Measurements from ENCODE around the gene MAD1L1.
A peak's percentile ranks its signal among the peaks of the same experiment; 100 is the strongest.
"Not testable (repeated sequence)": the region's sequence is repeated elsewhere in the genome, so short reads cannot be mapped to it uniquely, and the experiment has no call there.

The MAD1L1 gene

GRCh38 chr7:1825897-1826741 lies 406.6 kb downstream of the MAD1L1 start:
- no peak overlapping the region for H3K4me3 Mint-ChIP-seq
- H3K4me1 Mint-ChIP-seq = no peaks in the 10 kb centered on the region
- H3K27ac Mint-ChIP-seq = no peak overlapping the region
- TF ChIP-seq, protein P1, sequence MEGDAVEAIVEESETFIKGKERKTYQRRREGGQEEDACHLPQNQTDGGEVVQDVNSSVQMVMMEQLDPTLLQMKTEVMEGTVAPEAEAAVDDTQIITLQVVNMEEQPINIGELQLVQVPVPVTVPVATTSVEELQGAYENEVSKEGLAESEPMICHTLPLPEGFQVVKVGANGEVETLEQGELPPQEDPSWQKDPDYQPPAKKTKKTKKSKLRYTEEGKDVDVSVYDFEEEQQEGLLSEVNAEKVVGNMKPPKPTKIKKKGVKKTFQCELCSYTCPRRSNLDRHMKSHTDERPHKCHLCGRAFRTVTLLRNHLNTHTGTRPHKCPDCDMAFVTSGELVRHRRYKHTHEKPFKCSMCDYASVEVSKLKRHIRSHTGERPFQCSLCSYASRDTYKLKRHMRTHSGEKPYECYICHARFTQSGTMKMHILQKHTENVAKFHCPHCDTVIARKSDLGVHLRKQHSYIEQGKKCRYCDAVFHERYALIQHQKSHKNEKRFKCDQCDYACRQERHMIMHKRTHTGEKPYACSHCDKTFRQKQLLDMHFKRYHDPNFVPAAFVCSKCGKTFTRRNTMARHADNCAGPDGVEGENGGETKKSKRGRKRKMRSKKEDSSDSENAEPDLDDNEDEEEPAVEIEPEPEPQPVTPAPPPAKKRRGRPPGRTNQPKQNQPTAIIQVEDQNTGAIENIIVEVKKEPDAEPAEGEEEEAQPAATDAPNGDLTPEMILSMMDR (IDR thresholded peaks at IDR 0.05) = no peak
- DNase-seq = no peak
- peaks cover 23% of the 10 kb centered on the region for H3K36me3 Mint-ChIP-seq (ENCODE audit: low read depth)
- no peaks in the 10 kb centered on the region for H3K27me3 Mint-ChIP-seq (ENCODE audit: low read depth, poor library complexity)
- H3K9me3 Mint-ChIP-seq = peaks cover 28% of the 10 kb centered on the region

GRCh38 chr7:1825647-1825896 lies 407.2 kb downstream of the MAD1L1 start:
- Mint-ChIP-seq H3K9me3 (peaks cover 22% of the 10 kb centered on the region), H3K36me3 (ENCODE audit: low read depth) (peaks cover 18% of the 10 kb centered on the region)
- not testable (repeated sequence) for H3K4me1 Mint-ChIP-seq; H3K4me3 Mint-ChIP-seq; DNase-seq; H3K27me3 Mint-ChIP-seq (ENCODE audit: low read depth, poor library complexity); H3K27ac Mint-ChIP-seq

DNA sequence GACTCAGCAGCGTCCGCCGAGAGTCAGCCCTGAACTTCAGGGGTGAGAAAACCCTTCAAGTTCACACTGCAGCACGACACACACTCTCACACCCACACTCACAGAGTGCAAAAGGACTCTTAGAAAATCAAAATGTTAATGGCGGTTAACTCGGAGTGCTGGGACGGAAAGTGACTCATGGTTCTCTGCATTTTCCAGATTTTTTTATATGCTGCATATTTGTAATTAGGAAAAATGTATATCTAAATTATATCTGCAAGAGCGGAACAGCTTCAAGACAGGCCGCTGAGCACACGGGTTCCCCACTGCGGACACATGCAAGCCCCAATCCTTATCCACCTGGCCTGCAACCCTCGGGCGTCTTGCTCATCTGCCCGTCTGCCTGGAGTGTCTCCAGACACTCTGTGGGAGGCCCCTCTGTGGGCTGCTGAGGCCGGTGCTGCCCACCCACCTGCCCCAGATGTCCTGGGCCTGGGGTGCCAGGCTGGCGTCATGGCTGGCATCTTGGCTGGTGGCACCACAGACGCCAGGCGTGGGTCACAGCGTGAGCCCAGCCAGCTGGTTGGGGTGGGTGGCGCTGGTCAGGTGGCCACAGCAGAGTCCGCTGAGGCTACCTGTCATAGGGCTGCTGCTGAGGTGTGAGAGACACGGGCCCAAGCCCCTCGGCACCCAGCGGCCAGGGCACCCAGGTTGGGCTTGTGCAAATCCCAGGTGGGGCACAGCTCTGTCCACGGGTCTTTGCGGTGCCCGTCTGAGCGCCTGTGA lies 407.7 kb downstream of the MAD1L1 start:
- Mint-ChIP-seq H3K9me3 (peaks cover 17% of the 10 kb centered on the region), H3K36me3 (ENCODE audit: low read depth) (peaks cover 15% of the 10 kb centered on the region)
- H3K4me1 Mint-ChIP-seq; H3K27ac Mint-ChIP-seq; H3K4me3 Mint-ChIP-seq; DNase-seq; H3K27me3 Mint-ChIP-seq (ENCODE audit: low read depth, poor library complexity): not testable (repeated sequence)

DNA sequence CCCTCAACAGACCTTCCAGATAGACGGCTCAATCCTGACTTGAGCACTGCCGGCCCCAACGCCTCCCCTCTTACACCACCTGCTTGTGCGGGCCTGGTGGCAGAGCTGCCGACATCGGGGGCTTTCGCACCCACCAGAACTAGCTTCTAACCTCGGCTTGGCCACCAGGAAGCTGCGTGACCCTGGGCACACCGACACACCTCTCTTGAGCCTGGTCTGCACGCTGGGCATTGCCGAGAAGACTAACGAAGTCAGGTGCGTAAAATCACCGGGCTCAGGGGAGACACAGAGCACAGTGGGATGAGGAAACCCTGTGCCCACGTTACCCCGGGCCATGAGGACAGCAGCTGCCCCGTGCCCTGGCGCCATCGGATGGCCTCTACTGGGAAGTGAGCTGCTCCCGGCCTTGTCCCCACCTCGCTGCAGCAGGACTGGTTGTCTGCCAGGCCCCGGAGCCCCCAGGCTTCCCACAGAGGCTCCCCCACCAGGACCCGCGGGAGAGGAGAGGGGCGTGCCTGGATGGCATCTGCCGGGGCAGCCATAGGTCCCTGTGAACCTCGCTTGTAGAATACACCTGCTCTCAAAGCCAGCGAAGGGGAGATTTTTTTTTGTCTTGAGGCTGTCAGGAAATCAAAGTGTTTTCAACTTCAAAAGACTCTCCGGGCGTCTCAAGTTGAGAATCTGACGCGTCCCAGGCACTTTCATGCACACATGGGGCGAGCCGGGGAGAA lies 408.4 kb downstream of the MAD1L1 start:
- not testable (repeated sequence) for H3K9me3 Mint-ChIP-seq; DNase-seq; H3K4me3 Mint-ChIP-seq; H3K4me1 Mint-ChIP-seq; H3K36me3 Mint-ChIP-seq (ENCODE audit: low read depth); H3K27me3 Mint-ChIP-seq (ENCODE audit: low read depth, poor library complexity); H3K27ac Mint-ChIP-seq

DNA sequence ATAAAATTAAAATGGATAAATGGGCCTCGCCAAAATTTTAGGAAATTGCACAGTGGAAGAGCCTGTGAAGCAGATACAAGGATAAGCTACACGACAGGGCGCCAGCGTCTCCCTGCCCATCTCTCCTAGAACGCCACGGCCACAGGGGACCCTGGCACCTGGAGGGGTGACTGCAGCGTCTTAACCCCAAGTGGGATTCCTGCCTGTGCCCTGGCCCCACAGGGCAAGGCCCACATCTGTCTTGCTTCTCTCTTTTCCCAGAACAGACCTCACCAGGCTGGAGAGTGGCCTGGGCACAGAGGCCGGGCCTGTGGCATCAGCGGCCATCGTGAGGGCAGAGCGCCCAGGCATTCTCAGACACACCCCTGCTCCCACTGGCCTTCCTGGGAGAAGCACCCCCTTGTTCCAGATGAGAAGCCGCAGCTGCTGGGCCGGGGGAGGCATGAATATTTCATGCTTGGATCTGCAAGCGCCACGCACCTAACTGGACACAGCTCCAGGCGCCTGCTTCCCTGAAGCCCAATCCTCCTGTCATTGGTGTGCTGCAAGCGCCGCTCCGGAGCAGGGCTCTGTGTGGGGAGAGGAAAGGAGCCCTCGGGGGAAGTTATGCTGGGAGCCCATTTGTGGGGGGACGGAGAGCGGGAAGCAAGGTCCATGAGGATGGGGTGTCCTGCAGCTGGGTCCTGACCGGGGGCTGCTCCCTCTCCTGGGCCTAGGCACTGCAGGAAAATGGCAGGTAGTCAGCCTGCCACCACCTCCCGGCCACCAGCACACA lies 409.2 kb downstream of the MAD1L1 start:
- Mint-ChIP-seq H3K36me3 (ENCODE audit: low read depth) (peaks cover 2% of the 10 kb centered on the region), H3K27ac (no peak overlapping the region), H3K4me3 (no peak overlapping the region), H3K27me3 (ENCODE audit: low read depth, poor library complexity) (no peaks in the 10 kb centered on the region), H3K9me3 (peaks cover 2% of the 10 kb centered on the region), H3K4me1 (peaks cover 13% of the 10 kb centered on the region)
- TF ChIP-seq, protein P1 (IDR thresholded peaks at IDR 0.05) = no peak
- no peak for DNase-seq

DNA sequence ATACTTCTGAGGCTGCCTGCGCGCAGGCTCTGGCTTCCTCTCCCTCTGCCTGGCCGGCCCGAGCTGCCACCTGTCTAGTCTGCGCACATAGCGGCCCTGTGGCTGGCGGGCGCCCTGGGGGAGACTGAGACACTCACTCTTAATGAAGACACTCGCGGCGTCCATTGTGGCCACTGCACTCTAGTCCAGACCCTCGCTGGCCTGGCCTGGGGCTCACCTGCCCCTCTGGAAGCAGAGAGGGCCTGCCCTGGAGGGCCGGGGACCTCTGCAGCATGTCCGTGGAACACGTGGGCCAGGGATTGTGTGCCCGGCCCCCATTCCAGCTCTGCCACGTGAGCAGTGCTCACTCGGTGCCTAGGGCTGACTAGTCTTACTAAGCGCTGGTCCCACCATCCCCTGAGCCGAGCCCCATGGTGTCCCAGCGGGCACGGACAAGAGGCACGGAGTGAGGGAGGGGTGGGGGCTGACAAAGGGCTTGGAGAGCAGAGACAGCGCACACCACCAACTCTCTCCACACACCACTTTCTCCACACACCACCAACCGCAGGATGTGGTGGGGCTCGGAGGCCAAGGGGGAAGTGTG lies 413.4 kb downstream of the MAD1L1 start:
- Mint-ChIP-seq H3K36me3 (ENCODE audit: low read depth) (no peaks in the 10 kb centered on the region), H3K4me1 (peaks cover 31% of the 10 kb centered on the region), H3K27me3 (ENCODE audit: low read depth, poor library complexity) (no peaks in the 10 kb centered on the region), H3K27ac (peak overlapping the region; percentile 15), H3K9me3 (no peaks in the 10 kb centered on the region), H3K4me3 (no peak overlapping the region)
- TF ChIP-seq, protein P1 (IDR thresholded peaks at IDR 0.05) = no peak
- no peak for DNase-seq

Data from nephron progenitor cell (in vitro differentiated cells).